Esophagus mucosa (tissue), 1 donor: ENCODE results near the gene DMKN. TPM values are rescaled to one million over a fixed set of nuclear protein-coding genes. Genes with fewer than 3 reads are reported as not detected.

ENCODE experiments used
- ATAC-seq: fragments of 200-7000 bp; cut with Tn5 transposase; one replicate; pipeline ENCODE4 v1.9.1; 2020
- total RNA-seq: library from RNA; stranded (reverse); gene quantifications from one replicate; pipeline ENCODE4 v1.2.4, GENCODE V29; 2023
- donor health status: DM: yes; HTN: yes; CAD: no.

DMKN gene
- total RNA-seq, 1 donor from 2014 or later, result 406 TPM

- no peak for ATAC-seq
These were observed 52.8 kb downstream of the DMKN start for GRCh38 chr19:35460608-35461007.

GRCh38 chr19:35459414-35460082 lies 53.9 kb downstream of the DMKN start:
- ATAC-seq, result no peak

GRCh38 chr19:35458731-35459391 lies 54.6 kb downstream of the DMKN start:
- ATAC-seq, result no peak

GRCh38 chr19:35458192-35458591 lies 55.3 kb downstream of the DMKN start:
- no peak for ATAC-seq

GRCh38 chr19:35457173-35457572 lies 56.3 kb downstream of the DMKN start:
- ATAC-seq, result no peak

GRCh38 chr19:35455616-35456201 lies 57.7 kb downstream of the DMKN start:
- ATAC-seq, result no peak

GRCh38 chr19:35454663-35455062 lies 58.8 kb downstream of the DMKN start:
- no peak for ATAC-seq

- no peak for ATAC-seq
These were observed 61.9 kb downstream of the DMKN start for GRCh38 chr19:35451338-35452096.

GRCh38 chr19:35449359-35450043 lies 63.9 kb downstream of the DMKN start:
- ATAC-seq, result peak; percentile 88

- ATAC-seq, result no peak
These were observed 65.6 kb downstream of the DMKN start, which contains the start of gene FFAR2 for GRCh38 chr19:35447606-35448469. TSS of gene FFAR2 (plus strand) at chr19:35448257. CDS start at chr19:35449715, 1,458 bp downstream.

Other genes starting within 250 kb of the DMKN start
- 72.3 TPM for gene USF2, start 244.7 kb downstream of the DMKN start, total RNA-seq
- not detected for gene HAMP, start 231.1 kb downstream of the DMKN start, total RNA-seq
- gene MAG, start 221.5 kb downstream of the DMKN start, total RNA-seq, result not detected
- gene CD22, start 184.5 kb downstream of the DMKN start, total RNA-seq, result 2.5 TPM
- not detected for gene FFAR1, start 165.7 kb downstream of the DMKN start, total RNA-seq
- gene FFAR3, start 155.2 kb downstream of the DMKN start, total RNA-seq, result not detected
- not detected for gene GPR42, start 142.6 kb downstream of the DMKN start, total RNA-seq
- gene FFAR2, start 65.4 kb downstream of the DMKN start, total RNA-seq, result 1.8 TPM
- gene KRTDAP, start 23.2 kb downstream of the DMKN start, total RNA-seq, result 338 TPM
- 1,433 TPM for gene SBSN, start 14.7 kb upstream of the DMKN start, total RNA-seq
- not detected for gene GAPDHS, start 19.8 kb upstream of the DMKN start, total RNA-seq
- 87.7 TPM for gene TMEM147, start 32.0 kb upstream of the DMKN start, total RNA-seq
- gene ATP4A, start 50.0 kb upstream of the DMKN start, total RNA-seq, result not detected
- gene PMIS2, start 72.5 kb upstream of the DMKN start, total RNA-seq, result not detected
- gene HAUS5, start 99.1 kb upstream of the DMKN start, total RNA-seq, result 15.4 TPM
- gene RBM42, start 115.4 kb upstream of the DMKN start, total RNA-seq, result 52.7 TPM
- 2.2 TPM for gene ETV2, start 128.1 kb upstream of the DMKN start, total RNA-seq
- 553 TPM for gene COX6B1, start 134.7 kb upstream of the DMKN start, total RNA-seq
- 3.8 TPM for gene UPK1A, start 152.9 kb upstream of the DMKN start, total RNA-seq
- not detected for gene ZBTB32, start 190.9 kb upstream of the DMKN start, total RNA-seq
- 21.1 TPM for gene KMT2B, start 204.4 kb upstream of the DMKN start, total RNA-seq
- gene IGFLR1, start 228.8 kb upstream of the DMKN start, total RNA-seq, result 2.4 TPM
- gene U2AF1L4, start 231.8 kb upstream of the DMKN start, total RNA-seq, result 10.1 TPM
- gene PSENEN, start 232.0 kb upstream of the DMKN start, total RNA-seq, result 56.9 TPM
- gene LIN37, start 234.9 kb upstream of the DMKN start, total RNA-seq, result 3.0 TPM
- 2.6 TPM for gene HSPB6, start 243.4 kb upstream of the DMKN start, total RNA-seq
- gene PROSER3, start 244.5 kb upstream of the DMKN start, total RNA-seq, result 14.7 TPM